Smooth muscle cell (in vitro differentiated cells): ENCODE measurements around the gene L3MBTL2. TPM values are rescaled to one million over a fixed set of nuclear protein-coding genes. Genes with fewer than 3 reads are reported as not detected.

Source experiments
- DNase-seq: peaks from one replicate; lab custom pipeline; 2025; ENCODE audit not compliant: unreplicated experiment; lab: John Stamatoyannopoulos, UW
- H2AFZ ChIP-seq: fragments of 200-600 bp; sonication (generic); 2 replicates; pipeline ENCODE4 v1.6.0; 2016; ENCODE audit warnings: antibody characterized with exemption, low read depth, mild to moderate bottlenecking
- H3F3A ChIP-seq: fragments of 200-600 bp; sonication (generic); 2 replicates; pipeline ENCODE4 v1.6.0; 2017; ENCODE audit warnings: antibody characterized with exemption, low read depth
- H3K27ac ChIP-seq: fragments of 200-600 bp; sonication (generic); 2 replicates; pipeline ENCODE4 v1.5.1; 2016; ENCODE audit warnings: low read depth, mild to moderate bottlenecking
- H3K27me3 ChIP-seq: fragments of 200-600 bp; sonication (generic); 2 replicates; pipeline ENCODE4 v1.6.1; 2016; ENCODE audit warnings: low read depth, mild to moderate bottlenecking
- H3K36me3 ChIP-seq: fragments of 200-600 bp; sonication (generic); 2 replicates; pipeline ENCODE4 v1.5.1; 2016; ENCODE audit warnings: low read depth
- H3K4me1 ChIP-seq: fragments of 200-600 bp; sonication (generic); 2 replicates; pipeline ENCODE4 v1.5.1; 2016; ENCODE audit warnings: low read depth
- H3K4me2 ChIP-seq: fragments of 200-600 bp; sonication (generic); 2 replicates; pipeline ENCODE4 v1.6.0; 2016; ENCODE audit warnings: mild to moderate bottlenecking
- H3K4me3 ChIP-seq: fragments of 200-600 bp; sonication (generic); 2 replicates; pipeline ENCODE4 v1.5.1; 2016; ENCODE audit warnings: mild to moderate bottlenecking
- H3K79me2 ChIP-seq: fragments of 200-600 bp; sonication (generic); 2 replicates; pipeline ENCODE4 v1.6.0; 2016; ENCODE audit warnings: low read depth, mild to moderate bottlenecking
- H3K9ac ChIP-seq: fragments of 200-600 bp; sonication (generic); 2 replicates; pipeline ENCODE4 v1.6.0; 2016; ENCODE audit warnings: low read depth
- H3K9me3 ChIP-seq: fragments of 200-600 bp; sonication (generic); replicated peaks from 2 replicates; pipeline ENCODE4 v1.5.1; 2016; ENCODE audit warnings: low read depth
- H4K20me1 ChIP-seq: fragments of 200-600 bp; sonication (generic); 2 replicates; pipeline ENCODE4 v1.6.0; 2016; ENCODE audit warnings: low read depth
- CTCF ChIP-seq: fragments of 200-600 bp; sonication (generic); IDR thresholded peaks from 2 replicates; pipeline ENCODE4 v1.5.1; 2017; ENCODE audit warnings: borderline replicate concordance, mild to moderate bottlenecking, antibody characterized with exemption; ENCODE audit not compliant: insufficient read depth, poor library complexity, severe bottlenecking
- WGBS: methylation state at CpG from one replicate; pipeline ENCODE4 v1.1.7; 2016; ENCODE audit warnings: low lambda C conversion rate; 5-methylcytosine and 5-hydroxymethylcytosine counted together
- polyA plus RNA-seq: library from polyadenylated mRNA; unstranded; fragments of >200 nt; fragmentation: Nextera tagmentation; extraction: Ambion mirVana; gene quantifications from 2 replicates; pipeline ENCODE4 v1.2.1, GENCODE V29; 2016
- total RNA-seq: library from RNA; depleted of rRNA; stranded (reverse); fragments of >200 nt; gene quantifications from 2 replicates; pipeline ENCODE4 v1.2.3, GENCODE V29; 2014

Gene L3MBTL2
- total and polyA plus RNA-seq, 2 experiments from 2014 or later: 10.7 to 15.5 TPM

DNA sequence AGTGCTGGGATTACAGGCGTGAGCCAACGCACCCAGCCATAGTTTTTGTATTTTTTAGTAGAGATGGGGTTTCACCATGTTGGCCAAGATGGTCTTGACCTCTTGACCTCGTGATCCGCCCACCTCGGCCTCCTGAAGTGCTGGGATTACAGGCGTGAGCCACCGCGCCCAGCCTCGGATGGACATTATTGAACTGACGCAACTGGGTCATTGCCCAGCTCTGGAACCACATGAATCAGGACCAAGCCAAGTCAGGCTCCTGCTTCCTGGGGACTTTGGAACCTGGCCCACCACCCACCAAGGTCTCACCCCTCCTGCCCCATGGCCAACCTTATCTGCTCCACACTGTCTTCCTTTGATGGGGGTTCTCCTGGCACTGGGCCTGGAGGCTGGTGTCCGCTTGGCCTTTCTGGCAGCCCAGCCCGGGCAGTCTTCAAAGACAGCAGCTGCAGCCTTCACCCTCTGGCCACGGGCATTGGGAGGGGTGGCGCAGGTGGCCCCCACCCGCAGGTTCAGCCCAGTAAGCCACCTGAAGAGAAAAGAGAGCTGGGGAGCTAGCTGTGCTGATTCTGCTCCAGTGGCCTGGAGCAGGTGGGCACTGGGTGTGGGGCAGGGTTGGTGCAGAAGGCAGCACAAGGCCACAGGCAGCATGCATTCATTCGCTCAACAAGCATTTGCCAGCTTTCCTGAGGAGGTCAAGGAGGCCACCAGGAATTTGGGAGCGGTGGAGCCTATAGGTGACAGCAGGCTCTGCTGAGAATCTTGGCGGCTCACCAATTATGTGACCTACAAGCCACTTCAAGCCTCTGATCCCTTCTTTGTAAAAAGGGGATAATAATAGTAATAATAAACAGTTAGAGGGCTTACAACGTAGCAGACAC is 29.9 kb downstream of the L3MBTL2 start:
- H4K20me1 ChIP-seq: no peaks in the 10 kb centered on the region
- no peak for TF ChIP-seq CTCF
- no peaks in the 10 kb centered on the region for H3K27me3 ChIP-seq
- no peaks in the 10 kb centered on the region for H3K9me3 ChIP-seq
- DNase-seq: no peak
- no peak overlapping the region for H3K9ac ChIP-seq
- H3K79me2 ChIP-seq: no peaks in the 10 kb centered on the region
- no peak overlapping the region for H3K4me2 ChIP-seq
- 94% methylated on average over 19 of the region's 19 CpGs for WGBS
- no peak overlapping the region for H3K27ac ChIP-seq
- no peak overlapping the region for H3K4me3 ChIP-seq
- no peaks in the 10 kb centered on the region for H3F3A ChIP-seq
- no peaks in the 10 kb centered on the region for H3K4me1 ChIP-seq
- H3K36me3 ChIP-seq: no peaks in the 10 kb centered on the region
- no peak overlapping the region for H2AFZ ChIP-seq

- TF ChIP-seq CTCF: no peak
- Histone ChIP-seq H3K4me2 (peak overlapping the region; percentile 90), H3K27me3 (no peaks in the 10 kb centered on the region), H3K4me1 (no peaks in the 10 kb centered on the region), H3K9me3 (no peaks in the 10 kb centered on the region), H2AFZ (peak overlapping the region; percentile 3), H3F3A (no peaks in the 10 kb centered on the region), H3K79me2 (no peaks in the 10 kb centered on the region), H3K9ac (no peak overlapping the region), H3K27ac (no peak overlapping the region), H4K20me1 (no peaks in the 10 kb centered on the region), H3K36me3 (no peaks in the 10 kb centered on the region), H3K4me3 (peak overlapping the region; percentile 51)
- DNase-seq: no peak
- WGBS: 64% methylated on average over 33 of the region's 33 CpGs
Observed at GRCh38 chr22:41237036-41237706, 32.1 kb downstream of the L3MBTL2 start.

DNA sequence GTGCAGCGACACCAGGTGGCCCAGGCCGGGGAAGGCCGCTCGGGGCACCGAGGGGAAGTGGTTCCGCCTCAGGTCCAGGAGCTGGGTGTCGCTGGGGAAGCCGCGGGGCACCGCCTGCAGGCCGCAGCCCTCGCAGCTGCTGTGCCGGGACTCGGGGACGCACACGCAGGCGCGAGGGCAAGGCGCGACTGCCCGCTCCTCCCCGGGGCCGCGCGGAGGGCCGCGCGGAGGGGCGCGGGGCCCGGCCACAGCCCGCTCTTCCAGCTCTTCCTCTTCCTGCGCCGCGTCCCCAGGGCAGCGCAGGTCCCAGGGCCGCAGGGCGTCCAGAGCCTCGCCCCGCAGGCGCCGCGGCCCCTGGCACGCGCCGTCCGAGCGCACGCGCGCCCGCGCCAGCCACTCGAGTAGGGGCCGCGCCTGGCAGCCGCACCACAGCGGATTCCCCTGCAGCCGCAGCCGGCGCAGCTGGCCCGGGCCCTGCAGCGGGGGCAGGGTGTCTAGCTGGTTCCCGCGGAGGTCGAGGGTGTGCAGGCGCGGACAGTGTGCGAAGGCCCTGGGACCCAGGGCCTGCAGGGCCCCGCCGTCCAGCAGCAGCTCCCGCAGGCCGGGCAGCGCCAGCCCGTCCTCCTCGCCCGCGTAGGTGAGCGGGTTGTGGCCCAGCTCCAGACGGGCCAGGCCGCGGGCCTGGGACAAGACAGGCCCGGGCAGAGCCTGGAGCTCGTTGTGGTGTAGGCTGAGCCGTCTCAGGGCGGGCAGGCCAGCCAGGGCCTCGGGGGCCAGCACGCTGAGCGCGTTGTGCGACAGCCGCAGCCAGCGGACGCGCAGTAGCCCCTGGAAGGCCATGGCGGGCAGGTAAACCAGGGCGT is 32.8 kb downstream of the L3MBTL2 start:
- Histone ChIP-seq H3K27me3 (no peaks in the 10 kb centered on the region), H3K79me2 (no peaks in the 10 kb centered on the region), H3K27ac (no peak overlapping the region), H4K20me1 (no peaks in the 10 kb centered on the region), H3K36me3 (no peaks in the 10 kb centered on the region), H3K4me3 (peak overlapping the region; percentile 51), H3F3A (no peaks in the 10 kb centered on the region), H3K9ac (no peak overlapping the region), H3K9me3 (no peaks in the 10 kb centered on the region), H2AFZ (peak overlapping the region; percentile 3), H3K4me1 (no peaks in the 10 kb centered on the region), H3K4me2 (peak overlapping the region; percentile 90)
- WGBS: 31% methylated on average over 71 of the region's 97 CpGs
- TF ChIP-seq CTCF: peak; percentile 28
- DNase-seq: no peak
